Activated T-helper 1 cell treated with anti-CD3 and anti-CD28 coated beads, Interleukin-2, amount 50 U/mL, for 16 hours (primary cell): Measurements from ENCODE around the gene EPHB2.

Experiments used
- DNase-seq, 2 donors: peaks; one replicate each; pipeline ENCODE4 v3.0.0-alpha.2; 2020; ENCODE audit warnings: low read depth in 1 of 2, low spot score in 1 of 2

Gene EPHB2

DNA sequence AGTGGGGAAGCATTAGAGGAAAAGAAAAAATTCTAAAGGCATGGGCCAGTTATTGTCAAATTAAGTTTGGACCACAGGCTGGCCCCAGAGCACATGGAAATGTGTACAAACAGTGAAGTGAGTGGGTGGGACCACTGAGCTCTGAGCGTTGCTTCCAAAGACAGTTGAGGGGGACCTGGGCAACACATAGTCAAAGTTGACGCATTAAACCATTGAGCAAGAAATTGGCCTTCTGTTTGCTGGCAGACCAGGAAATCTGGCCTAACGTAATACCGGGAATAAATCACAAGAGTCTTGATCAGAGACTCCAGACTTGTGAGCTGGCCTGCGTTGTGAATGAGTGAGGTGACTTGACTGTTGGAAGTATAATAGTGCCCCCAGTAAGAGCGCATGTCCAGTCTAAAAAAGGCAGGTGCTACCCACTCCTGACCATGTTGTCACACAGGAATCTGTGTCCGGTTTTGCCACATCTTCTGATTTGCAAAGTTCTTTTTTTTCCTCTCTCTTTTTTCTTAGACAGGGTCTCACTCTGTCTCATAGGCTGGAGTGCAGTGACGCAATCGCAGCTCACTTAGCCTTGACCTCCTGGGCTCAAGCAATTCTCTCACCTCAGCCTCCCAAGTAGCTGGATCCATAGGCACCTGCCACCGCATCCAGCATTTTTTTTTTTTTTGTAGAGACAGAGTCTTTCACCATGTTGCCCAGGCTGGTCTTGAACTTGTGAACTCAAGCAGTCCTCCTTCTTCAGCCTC lies 10.7 kb downstream of the EPHB2 start:
- DNase-seq = no peak

- DNase-seq = no peak
These were observed 12.4 kb downstream of the EPHB2 start for GRCh38 chr1:22722901-22723550.

- DNase-seq = no peak
These were observed 17.2 kb downstream of the EPHB2 start for GRCh38 chr1:22727873-22728272.

GRCh38 chr1:22728751-22729399 lies 18.2 kb downstream of the EPHB2 start:
- DNase-seq = no peak

DNA sequence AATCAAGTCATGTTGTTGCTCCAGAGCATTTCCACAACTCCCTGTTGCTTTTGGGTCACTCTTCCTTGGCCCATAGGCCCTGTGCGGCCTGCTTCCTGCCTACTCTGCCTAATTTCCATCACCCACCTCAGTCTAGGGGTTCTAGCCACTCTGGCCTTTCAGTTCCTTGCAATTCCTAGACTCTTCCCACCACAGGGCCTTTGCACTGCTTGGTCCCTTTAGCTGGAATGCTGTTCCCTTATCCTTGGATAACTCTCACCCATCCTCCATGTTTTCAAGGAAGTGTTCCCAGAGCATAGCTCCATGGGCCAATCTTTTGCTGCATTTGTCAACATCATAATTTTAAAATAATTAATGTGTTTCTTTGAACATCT lies 18.7 kb downstream of the EPHB2 start:
- DNase-seq = no peak

DNA sequence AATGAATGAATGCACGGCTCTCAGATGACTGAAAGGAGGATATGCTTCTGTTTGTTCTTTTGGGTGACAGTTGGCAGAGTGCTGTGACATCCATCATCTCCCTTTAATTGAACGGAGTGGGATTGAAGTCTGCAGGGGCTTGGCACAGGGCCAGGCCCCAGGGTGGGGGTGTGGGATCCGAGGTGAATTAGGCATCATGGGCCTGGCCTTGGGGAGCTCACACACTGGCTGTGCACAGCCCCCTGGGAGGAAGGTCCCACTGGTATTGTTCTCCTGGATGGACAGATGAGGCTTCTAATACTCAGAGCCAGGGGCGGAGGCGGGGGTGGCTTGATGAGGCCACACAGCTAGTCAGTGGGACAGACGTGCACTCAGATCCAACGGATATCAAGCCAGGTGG lies 19.3 kb downstream of the EPHB2 start:
- no peak for DNase-seq

- DNase-seq = no peak
These were observed 21.5 kb downstream of the EPHB2 start for GRCh38 chr1:22731924-22732720.

GRCh38 chr1:22733643-22734042 lies 23.0 kb downstream of the EPHB2 start:
- no peak for DNase-seq

DNA sequence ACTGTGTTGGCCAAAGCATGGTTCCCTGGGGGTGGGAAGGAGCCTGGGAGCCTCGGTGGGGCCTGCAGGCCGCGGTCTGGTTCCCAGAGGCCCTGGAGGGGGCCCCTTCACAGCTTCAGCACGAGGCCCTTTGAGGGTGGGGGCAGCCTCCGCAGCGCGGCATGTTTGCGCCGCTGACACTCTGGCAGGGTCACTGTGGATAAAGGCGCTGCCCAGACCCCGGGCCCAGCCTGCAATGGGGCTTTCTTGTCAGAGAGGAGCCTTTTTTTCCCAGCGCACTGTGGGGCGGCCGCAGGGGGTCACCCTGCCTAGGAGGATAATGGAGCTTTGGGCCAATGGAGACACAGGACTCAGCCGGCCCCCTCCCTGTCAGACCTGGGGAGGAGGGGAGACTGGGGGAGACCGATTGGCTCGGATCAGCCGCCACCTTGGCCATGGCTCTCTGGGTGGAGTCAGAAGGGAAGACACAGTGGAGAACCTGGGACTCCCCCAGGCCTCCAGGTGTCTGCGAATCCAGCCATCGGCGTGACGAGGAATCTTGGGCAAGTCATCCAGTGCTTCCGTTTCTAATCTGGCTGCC lies 26.0 kb downstream of the EPHB2 start:
- no peak for DNase-seq

GRCh38 chr1:22737374-22738068 lies 26.9 kb downstream of the EPHB2 start:
- no peak for DNase-seq

- no peak for DNase-seq
These were observed 27.4 kb downstream of the EPHB2 start for GRCh38 chr1:22738069-22738435.

DNA sequence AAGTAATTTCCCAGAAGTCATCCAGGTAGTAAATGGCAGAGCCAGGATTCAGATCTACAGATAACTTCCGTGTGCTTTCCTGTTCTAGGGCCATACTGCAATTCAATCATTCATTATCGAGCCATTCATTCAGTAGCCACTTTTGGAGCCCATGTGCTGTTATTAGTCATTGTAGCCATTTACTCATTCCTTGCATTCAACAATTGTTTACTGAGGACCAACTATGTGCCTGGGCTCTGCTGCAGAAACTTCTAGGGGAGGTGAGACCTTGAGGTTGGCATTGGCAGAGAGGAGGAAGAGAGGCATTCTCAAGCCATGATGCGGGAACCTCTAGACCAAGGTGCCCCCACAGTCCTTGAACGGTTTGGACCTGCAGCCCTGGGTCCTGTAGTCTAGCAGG lies 27.9 kb downstream of the EPHB2 start:
- DNase-seq = no peak

GRCh38 chr1:22739648-22740385 lies 29.2 kb downstream of the EPHB2 start:
- DNase-seq = no peak

- DNase-seq = no peak
These were observed 30.5 kb downstream of the EPHB2 start for GRCh38 chr1:22741118-22741517.

DNA sequence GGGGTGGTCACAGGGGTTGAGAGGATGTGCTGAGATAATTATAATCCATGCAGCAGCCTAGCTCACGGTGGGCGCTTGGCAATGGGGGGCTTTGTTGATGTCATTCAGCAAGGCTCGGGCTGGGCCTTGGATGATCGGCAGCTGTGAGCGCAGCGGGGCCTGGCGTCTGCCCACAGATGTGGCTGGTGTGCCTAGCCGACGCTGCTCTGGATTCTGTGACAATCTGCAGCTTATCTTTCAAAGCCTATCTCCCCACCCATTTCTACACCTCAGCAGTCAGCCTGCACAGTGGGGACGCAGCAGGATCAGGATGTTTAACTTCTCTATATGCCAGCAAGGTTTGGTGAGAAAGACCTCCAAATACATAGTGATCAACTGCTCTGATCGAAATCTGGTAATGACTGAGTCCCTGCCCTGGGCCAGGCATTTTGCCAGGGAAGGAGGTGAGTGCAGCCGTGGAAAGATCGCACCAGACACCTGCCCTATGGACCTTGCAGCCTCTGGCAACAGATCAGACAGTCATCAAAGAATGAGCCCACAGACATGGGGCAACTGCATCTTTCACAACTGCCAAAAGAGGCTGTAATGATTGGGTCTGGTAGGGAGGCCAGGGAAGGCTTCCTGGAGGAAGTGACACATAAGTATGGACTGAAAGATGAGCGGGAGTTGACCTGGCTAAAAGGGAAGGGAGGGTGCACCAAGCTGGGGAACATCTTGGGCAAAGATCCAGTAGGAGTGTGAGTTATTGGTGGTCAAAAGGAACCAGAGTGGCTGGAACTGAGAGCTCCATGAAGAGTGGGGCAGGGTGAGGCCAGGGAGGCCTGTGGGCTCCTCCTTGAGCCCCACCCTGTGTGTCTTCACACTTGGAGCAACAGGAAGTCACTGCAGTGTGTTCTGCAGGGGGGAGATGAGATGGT lies 35.3 kb downstream of the EPHB2 start:
- DNase-seq = no peak

DNA sequence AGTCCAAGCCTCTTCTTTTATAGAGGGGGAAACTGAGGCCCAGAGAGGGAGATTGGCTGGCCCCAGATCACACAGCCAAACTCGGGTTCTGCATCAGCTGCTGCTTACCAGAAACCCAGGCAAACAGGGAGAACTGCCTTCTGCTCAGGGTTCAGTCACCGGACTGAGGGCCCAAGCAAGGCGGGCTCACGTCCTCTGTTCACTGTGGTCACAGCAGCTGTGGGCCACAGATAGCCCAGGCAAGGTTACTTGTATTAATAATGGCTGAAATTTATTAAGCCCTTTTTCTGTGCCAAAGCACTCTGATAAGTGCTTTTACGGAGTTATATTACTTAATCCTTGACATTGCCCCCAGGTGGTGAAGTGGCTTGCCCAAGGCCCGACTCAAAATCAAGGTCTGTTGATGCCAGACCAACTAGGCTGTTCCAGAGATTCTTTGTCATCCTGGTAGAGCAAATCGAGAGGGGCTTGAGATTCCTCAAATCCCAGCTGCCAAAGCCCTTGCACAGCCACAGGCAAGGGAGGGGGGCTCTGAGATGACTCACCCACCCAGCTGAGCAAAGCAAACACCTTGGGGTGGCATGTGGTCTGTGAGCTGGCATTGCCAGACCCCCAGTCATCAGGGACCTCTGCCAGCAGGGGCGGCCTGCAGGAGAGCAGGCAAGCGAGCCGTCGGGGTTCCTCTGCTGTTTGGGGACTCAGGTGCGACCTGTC lies 36.5 kb downstream of the EPHB2 start:
- DNase-seq = no peak

GRCh38 chr1:22747735-22748073 lies 37.1 kb downstream of the EPHB2 start:
- no peak for DNase-seq

GRCh38 chr1:22749503-22749902 lies 38.9 kb downstream of the EPHB2 start:
- DNase-seq = no peak
